Forelimb muscle (tissue), 1 donor: Measurements from ENCODE around the gene IRF5. TPM values are rescaled to one million over a fixed set of nuclear protein-coding genes. Genes with fewer than 3 reads are reported as not detected.
"Not testable (repeated sequence)": the region's sequence is repeated elsewhere in the genome, so short reads cannot be mapped to it uniquely, and the experiment has no call there.

ENCODE experiments used
- DNase-seq: peaks from one replicate; pipeline ENCODE4 v3.0.0-alpha.2; 2013; ENCODE audit warnings: low read depth
- polyA plus RNA-seq: library from polyadenylated mRNA; unstranded; fragments of 120-200 nt; gene quantifications from one replicate; pipeline ENCODE4 v1.2.1, GENCODE V29; 2013; ENCODE audit not compliant: insufficient read length

Gene IRF5
- polyA plus RNA-seq, 1 donor: 3.2 TPM

GRCh38 chr7:128906766-128907559, 30.8 kb upstream of the IRF5 start:
- no peak for DNase-seq

GRCh38 chr7:128908750-128909624, 28.7 kb upstream of the IRF5 start:
- no peak for DNase-seq

DNA sequence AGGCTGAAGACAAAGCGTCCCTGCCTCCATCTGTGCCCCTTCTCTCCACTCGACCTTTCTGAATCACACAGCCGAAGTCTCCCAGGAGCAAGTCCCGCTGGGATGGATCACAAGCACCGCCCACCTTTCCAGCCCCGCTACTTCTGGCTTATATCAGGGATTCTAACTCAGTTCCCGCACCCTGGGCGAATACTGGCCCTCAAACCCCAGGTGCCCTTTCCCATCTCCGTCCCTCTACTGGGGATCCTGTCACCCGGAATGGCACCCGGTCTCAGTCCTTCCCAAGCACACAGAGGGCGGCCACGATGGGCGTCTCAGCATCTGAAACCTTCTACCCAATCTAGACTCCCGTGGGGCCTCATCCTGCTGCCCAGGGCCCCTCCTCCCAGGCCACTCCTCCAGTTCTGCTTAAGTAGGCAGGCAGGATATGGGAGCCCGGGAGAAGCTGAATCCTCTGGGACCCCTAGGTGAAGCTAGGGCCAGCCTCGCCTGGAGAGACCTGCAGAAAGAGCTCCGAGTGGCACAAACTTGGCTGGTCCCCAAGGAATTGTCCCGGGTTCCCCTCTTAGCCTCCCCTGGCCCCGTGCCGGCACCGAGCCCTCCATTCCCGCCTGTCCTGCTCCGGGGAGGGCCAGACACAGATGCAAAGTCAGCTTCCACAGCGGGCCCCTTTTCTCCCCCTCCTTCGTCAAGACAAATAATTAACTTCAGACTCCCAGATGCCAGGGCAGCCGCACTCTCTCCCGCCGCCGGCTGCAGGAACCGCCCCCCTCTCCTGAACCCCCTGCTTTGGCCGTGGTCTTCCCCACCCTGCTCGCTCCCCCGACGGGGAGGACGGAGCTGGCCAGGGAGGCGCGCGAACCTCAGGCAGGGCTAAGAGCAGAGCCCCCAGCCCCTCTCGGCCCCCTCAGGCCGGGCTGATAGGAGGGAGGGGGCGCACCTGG, 27.8 kb upstream of the IRF5 start:
- no peak for DNase-seq

DNA sequence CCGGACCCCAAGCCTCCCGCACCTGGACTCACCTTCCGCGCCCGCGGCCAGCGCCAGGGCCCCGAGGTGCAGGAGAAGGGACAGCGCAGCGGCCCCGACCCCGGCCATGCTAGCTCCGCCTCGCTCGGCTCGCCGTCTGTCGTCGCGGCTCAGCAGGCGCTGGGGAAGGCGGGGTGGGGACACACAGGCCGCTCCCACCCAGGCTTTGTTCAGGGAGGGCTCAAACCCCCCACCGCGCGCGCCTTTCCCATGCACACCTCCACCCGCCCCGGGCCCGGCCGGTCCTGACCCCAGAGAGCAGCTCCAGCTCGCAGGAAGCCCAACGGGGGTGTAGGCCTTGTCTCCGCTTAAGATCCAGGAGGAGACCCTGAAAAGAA, 27.2 kb upstream of the IRF5 start, which contains the start of gene KCP:
Gene KCP (minus strand): TSS at position 141 of the 377 bp plus-strand sequence. CDS start 33 bp downstream, at position 108.
- DNase-seq: no peak

DNA sequence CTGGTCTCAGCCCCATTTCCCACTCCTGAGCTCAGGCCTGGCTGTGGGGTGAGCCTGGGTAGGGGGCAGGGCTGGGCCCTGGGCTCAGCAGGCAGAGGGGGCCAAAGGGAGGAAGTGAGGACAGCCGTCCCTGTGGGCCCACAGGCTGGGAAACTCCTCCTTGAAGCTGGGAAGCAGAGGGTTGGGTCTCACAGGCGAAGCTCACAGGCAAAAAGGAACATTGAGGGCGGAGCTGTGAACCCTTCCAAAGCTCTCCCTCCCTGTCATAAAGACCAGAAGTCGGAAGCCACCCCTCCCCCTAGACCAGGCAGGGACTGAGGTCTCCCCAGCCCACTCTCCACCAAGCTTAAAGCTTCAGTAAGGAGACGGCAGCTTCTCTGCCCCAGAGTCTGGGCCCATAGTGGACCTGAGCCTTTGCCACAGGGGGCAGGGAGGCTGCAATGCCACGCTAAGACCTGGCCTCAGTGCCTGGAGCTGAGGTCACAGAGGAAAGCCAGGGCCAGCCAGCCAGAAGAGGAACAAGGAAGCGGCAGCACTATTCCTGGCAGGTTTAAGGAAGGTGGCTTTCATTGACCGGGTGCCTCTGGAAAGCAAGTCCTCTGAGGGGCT, 26.2 kb upstream of the IRF5 start:
- no peak for DNase-seq

DNA sequence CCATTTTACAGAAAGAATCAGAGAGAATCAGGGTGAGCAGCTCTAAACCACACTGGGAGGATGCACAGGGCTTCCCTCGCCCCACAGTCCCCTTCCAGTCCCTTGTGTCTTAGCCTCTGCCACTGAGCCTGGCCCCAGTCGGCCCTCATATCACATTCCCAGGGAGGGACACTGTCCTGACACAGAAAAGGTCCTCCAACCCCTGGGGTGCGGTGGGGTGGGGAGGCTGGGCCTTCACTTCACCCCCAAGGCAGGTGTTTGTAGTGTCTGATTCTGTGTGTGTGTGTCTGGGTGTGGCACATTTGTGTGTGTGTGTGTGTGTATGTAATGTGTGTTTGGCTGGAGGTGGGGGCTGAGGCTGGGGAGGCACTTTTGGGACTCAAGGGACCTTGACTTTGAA, 25.4 kb upstream of the IRF5 start:
- DNase-seq: no peak

GRCh38 chr7:128912709-128913495, 24.8 kb upstream of the IRF5 start:
- DNase-seq: not testable (repeated sequence)

GRCh38 chr7:128913870-128914565, 23.7 kb upstream of the IRF5 start:
- no peak for DNase-seq

DNA sequence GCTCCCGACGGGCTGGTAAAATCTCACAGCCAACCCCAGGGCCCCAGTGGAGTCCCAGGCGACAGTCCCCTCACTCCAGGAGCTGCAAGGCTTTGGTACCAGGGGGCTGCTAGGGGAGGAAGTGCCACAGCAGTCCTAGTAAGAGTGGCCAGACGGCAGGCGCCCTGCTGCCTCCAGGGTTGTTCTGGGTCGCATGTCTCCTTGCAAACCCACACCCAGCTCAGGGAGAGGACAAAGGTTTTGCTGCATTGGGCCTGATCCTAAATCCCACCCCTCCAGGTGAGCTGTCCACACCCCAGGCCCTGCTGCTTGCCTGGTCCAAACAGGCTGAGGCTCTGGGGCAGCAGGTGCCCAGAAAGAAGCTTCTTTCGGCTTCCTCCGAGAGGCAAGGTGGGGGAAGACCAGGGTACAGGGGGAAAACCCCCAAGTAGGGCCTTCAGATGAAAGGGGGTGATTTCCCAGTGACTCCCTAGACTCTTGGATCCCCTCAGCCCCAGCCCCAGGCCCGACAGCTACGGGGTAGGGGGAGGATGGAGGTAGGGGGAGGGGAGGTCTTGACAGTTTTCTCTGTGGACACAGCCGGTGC, 23.1 kb upstream of the IRF5 start:
- no peak for DNase-seq

GRCh38 chr7:128915271-128915819, 22.4 kb upstream of the IRF5 start:
- no peak for DNase-seq

- no peak for DNase-seq
Measured at GRCh38 chr7:128915841-128916642, 21.7 kb upstream of the IRF5 start.

DNA sequence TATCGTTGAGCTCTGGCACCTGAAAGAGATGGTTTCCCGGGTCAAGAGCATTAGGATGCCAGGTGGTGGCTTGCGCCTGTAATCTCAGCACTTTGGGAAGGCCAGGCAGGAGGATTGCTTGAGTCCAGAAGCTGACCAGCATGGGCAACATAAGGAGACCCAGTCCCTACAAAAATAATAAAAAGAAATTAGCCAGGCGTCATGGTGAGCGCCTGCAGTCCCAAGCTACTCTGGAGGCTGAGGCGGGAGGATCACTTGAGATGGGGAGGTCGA, 21.1 kb upstream of the IRF5 start:
- DNase-seq: no peak

DNA sequence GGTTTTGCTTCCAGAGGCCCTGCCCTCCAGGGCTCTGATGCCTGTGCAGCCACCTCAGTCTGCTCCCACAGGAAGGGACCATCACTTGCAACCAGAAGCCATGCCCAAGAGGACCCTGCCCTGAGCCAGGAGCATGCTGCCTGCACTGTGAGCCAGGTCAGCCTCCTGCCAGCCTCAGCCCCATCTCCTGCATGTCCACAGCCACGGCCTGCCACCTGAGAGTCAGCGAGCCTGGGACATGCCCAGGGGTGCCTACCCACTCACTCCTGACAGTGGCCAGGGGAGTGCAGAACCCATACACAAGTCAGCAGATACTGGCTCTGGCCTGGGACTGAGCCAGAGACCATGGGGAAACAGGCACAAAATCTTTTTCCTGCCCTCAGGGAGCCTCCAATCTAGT, 20.6 kb upstream of the IRF5 start:
- no peak for DNase-seq

DNA sequence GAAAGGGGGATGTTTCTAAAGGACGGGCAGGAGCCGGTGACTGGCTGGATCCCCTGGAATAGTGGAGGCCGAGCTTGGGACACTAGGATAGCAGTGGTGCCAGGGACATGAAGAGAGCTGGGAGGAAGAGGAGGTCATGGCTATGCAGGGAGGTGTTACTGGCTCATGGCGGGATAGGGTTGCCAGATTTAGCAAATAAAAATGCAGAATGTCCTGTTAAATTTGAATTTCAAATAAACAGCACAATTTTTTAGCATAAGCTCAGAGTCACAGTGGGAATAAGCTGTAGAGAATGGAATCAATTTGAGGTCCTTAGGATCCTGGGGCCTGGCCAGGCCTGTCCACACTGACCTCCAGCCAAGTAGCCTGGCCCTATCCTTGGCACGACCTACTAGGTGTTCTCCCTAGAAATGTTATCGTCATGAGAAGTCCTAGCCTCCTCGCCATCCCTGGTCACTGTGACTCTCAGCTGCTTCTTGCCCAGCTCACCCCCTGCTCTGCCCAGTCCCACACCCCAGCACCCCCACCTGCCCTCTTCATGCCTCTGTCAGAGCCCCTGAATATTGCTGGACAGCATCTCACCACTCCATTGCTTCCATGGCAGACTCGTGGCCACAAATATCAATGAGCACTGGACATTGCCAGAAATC, 19.6 kb upstream of the IRF5 start:
- no peak for DNase-seq

DNA sequence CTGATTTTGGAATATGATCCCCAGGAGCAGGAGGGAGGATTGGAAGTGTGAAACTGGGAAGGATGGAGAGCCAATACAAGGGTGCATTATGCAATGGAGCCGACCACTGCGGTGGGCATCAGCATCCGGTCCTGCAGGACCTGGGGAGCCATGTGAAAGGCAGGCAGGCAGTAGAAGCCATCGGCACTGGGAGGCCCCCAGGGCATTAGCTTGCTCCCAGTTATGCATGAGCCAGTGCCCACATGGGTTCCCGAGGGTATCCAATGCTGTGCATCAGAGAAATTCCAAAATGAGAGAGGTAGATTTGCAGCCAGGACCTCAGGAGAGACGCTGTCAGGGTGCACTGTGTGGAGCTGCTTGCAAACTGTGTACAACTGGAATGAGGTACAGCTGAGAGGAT, 18.5 kb upstream of the IRF5 start:
- no peak for DNase-seq

- DNase-seq: no peak
Measured at GRCh38 chr7:128919881-128920799, 17.6 kb upstream of the IRF5 start.
